Measurements from ENCODE around the gene ROBO3.

Gene ROBO3

DNA sequence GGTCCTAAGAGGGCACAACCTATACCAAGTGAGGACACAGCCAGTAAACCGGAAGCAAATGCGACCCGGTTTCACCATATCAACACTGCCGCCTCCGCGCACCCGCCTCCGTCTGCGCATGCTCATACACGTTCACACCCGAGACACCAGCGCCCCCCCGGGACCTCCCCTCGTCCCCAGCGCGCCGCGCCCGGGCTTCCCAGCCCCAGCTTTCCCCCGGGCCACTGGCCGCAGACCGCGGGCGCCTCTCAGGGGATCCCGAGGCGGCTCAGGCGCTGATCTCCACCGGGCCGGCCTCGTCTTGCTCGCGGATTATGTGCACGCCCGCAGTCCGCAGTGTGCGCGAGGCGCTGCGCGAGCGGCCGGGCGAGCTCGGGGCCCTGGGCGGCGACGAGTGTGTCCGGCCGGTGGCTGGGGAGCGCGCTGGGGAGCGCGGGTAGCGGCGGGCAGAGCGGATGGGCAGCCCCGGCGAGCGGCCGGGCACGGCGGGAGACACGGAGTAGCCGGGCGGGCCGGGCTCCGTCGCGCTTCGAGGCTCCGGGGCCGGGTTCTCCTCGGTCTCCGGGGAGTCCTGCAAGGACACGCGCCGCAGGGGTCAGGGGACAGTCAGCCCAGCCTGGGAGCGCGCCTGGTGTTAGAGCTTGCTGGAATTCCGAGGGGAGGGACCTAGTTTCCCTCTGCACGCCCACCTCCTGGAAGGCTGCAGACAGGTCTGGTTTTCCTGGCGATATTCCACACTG, 55.8 kb downstream of the ROBO3 start:
- peak; percentile 57 for DNase-seq (ENCODE audit: low read depth in 2 of 2)

DNA sequence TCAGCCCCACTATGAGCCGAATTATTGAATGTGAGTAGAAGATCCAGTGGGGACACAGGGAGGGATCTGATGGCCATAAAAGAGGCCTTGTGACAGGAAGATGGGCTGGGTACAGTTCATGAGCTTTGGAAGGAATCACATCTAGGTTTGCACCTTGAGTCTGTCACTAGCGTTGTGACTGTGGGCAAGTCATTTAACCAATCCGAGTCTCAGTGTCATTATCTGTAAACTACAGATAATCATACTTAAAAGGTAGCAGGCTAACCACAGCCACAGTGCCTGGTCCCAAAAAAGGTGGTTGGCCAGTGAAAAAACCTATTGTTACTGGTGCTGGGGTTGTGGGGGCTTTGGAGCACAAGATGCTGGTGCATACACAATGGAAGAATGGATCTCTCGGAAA, 57.6 kb downstream of the ROBO3 start:
- no peak for DNase-seq (ENCODE audit: low read depth in 2 of 2)

DNA sequence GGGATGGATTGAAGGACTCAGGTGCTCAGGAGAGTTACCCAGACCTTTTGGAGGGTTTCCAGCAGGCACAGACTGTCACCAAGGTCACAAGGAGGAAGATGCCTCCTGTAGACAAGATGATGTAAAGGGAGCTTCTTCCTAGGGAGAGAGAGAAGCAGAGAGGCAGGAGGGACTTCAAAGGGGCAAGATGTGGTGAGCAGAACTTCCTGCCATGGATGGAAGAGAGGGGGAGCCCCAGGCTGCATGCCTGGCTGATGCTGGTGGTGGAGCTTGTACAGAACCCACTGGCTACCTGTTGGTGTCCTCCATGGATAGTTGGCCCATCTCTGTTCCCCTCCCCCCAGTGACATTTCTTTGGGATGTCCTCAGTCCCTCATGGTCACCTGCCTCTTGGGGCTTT, 58.1 kb downstream of the ROBO3 start:
- no peak for DNase-seq (ENCODE audit: low read depth in 2 of 2)

DNA sequence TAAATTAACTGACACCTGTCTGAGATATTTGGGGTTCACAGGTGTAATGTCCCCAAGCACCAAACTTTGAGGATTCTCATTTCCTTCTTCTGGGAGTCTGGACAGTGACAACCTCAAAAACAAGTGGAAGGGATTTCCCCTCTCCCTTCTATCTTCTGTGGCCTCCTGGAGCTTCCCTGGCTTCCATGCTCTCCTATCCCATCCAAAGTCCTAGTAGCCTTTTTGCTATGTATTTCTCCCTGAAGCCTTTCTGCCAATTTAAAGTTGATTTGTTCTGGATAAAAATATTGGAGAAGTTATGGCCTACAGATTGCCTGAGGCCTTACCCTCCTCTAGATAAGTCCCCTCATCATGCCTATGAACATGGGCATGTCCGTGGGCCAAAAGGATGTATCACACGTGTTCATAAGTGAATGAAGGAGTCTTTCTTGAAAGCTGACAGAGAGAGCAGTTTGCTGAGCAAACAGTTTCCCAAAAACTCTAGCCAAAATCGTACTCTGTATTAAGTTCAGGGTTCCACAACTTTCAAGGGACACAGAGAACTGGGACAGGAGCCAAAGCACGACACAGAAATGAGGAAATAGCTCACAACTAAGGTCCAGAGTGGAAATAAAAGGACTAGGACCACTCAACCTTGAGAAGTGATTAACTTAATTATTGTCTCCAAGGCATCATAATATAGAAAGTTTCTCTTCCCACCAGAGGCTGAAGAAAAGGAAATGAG, 63.9 kb downstream of the ROBO3 start:
- DNase-seq (ENCODE audit: low read depth in 2 of 2): no peak

DNA sequence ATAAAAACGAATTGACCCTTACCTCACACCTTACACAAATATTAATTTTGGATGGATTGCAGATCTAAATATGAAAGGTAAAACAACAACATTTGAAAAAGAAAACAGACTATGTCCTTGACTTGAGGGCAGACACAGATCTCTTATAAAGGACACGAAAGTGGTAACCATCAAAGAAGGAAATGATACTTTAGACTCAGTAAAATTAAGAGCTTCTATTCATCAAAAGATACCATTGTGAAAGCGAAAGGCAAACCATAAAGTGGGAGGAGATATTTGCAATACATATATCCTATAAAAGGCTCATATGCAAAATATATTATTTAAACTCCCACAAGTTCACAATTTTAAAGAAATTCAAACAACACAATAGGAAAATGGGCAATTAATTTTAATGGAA, 65.6 kb downstream of the ROBO3 start:
- DNase-seq (ENCODE audit: low read depth in 2 of 2): no peak

Measured in stimulated activated CD8-positive, alpha-beta memory T cell treated with anti-CD3 and anti-CD28 coated beads, Interleukin-7, amount 100 ng/mL, for 1 hour (primary cell).